Thoracic aorta (tissue), 2 donors: ENCODE results near the gene JUNB. TPM values are rescaled to one million over a fixed set of nuclear protein-coding genes. Genes with fewer than 3 reads are reported as not detected.

Source experiments
- ATAC-seq: fragments of 150-250 bp; one replicate; pipeline ENCODE4 v1.8.0; 2017; ENCODE audit warnings: low read depth; ENCODE audit not compliant: insufficient number of reproducible peaks, low FRiP score
- DNase-seq: peaks from one replicate; pipeline ENCODE4 v3.0.0-alpha.2; 2020; ENCODE audit warnings: low spot score
- H3K27ac ChIP-seq, 2 donors: fragments of 200-600 bp; sonication (generic); 1 replicate in 1 of 2; 2 replicates in 1 of 2; pipeline ENCODE4 v1.5.1; 2016; ENCODE audit warnings: mild to moderate bottlenecking in 2 of 2, moderate library complexity in 2 of 2
- H3K27me3 ChIP-seq: fragments of 200-600 bp; sonication (generic); replicated peaks from 2 replicates; pipeline ENCODE4 v1.6.0; 2016; ENCODE audit warnings: mild to moderate bottlenecking; ENCODE audit not compliant: insufficient read depth
- H3K36me3 ChIP-seq: fragments of 200-600 bp; sonication (generic); one replicate; pipeline ENCODE4 v1.5.1; 2016
- H3K4me1 ChIP-seq, 2 donors: fragments of 200-600 bp; sonication (generic); 1 replicate in 1 of 2; 2 replicates in 1 of 2; pipeline versions ENCODE4 v1.5.1 to v1.6.0; 2016; ENCODE audit warnings: low read depth in 2 of 2, mild to moderate bottlenecking in 1 of 2; ENCODE audit not compliant: control insufficient read depth in 1 of 2
- H3K4me3 ChIP-seq: fragments of 200-600 bp; sonication (generic); 2 replicates; pipeline ENCODE4 v1.5.1; 2016; ENCODE audit warnings: mild to moderate bottlenecking
- H3K9me3 ChIP-seq: fragments of 200-600 bp; sonication (generic); 2 replicates; pipeline ENCODE4 v1.5.1; 2016
- total RNA-seq, 2 donors: library from RNA; depleted of rRNA; stranded (reverse); fragments of >200 nt; gene quantifications; one replicate each; pipeline versions ENCODE4 v1.1.0 to v1.2.3, GENCODE V29; 2016
- TF ChIP-seq, protein P1 (sequence below): fragments of 200-600 bp; sonication (generic); IDR thresholded peaks from one replicate; pipeline ENCODE4 v1.5.1; 2019; ENCODE audit warnings: antibody characterized with exemption

JUNB gene
- total RNA-seq, 2 donors from 2014 or later: 698 to 2,087 TPM

DNA sequence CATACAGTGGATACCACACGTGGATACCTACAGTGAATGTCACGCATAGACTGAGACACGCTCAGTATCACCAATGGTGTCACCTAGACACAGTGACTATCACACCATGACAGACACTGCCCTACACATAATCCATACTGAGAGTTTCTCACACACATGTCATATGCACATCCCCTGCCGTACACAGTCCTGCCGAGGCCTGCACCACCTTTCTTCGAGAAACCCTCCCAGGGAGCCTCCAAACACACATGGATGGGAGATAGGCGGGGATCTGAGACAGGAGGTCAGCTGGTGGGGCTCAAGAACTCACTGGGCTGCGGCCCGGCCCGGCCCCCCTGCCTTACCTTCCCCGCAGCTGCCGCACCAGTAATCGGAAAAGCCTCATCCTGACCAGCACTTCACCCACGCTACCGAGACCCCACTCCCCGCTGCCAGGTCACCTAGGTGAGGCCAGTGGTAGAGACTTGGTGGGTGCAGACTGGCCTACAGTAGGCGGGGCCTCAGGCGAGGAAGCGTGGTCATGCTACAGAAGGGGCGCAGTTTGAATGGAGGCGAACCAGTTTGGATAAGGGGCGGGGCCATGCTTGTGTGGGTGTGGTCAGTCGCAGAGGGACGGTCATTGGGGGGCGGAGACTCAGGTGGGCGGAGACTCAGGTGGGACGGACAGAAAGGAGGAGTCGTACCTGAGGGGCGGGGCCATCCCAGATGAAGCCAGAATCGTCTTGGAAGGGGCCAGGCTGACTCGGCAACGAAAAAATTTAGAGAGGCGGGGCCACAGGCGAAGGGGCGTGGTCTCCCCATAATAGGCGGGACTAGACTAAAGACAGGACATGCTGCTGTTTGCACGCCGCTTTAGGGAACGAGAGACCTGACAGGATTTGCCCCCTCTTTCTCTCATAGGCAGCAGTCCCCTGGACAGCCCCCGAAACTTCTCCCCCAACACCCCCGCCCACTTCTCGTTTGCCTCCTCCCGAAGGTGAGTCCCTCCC is 49.1 kb downstream of the JUNB start:
- ATAC-seq (no peak), DNase-seq (no peak)
- Histone ChIP-seq H3K4me3 (peak overlapping the region; percentile 44), H3K9me3 (no peaks in the 10 kb centered on the region), H3K36me3 (no peaks in the 10 kb centered on the region), H3K27ac (no peak overlapping the region), H3K4me1 (peaks cover 8 to 15% of the 10 kb centered on the region in 2 donors), H3K27me3 (peaks cover 42% of the 10 kb centered on the region)
- TF ChIP-seq, protein P1, sequence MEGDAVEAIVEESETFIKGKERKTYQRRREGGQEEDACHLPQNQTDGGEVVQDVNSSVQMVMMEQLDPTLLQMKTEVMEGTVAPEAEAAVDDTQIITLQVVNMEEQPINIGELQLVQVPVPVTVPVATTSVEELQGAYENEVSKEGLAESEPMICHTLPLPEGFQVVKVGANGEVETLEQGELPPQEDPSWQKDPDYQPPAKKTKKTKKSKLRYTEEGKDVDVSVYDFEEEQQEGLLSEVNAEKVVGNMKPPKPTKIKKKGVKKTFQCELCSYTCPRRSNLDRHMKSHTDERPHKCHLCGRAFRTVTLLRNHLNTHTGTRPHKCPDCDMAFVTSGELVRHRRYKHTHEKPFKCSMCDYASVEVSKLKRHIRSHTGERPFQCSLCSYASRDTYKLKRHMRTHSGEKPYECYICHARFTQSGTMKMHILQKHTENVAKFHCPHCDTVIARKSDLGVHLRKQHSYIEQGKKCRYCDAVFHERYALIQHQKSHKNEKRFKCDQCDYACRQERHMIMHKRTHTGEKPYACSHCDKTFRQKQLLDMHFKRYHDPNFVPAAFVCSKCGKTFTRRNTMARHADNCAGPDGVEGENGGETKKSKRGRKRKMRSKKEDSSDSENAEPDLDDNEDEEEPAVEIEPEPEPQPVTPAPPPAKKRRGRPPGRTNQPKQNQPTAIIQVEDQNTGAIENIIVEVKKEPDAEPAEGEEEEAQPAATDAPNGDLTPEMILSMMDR: no peak

DNA sequence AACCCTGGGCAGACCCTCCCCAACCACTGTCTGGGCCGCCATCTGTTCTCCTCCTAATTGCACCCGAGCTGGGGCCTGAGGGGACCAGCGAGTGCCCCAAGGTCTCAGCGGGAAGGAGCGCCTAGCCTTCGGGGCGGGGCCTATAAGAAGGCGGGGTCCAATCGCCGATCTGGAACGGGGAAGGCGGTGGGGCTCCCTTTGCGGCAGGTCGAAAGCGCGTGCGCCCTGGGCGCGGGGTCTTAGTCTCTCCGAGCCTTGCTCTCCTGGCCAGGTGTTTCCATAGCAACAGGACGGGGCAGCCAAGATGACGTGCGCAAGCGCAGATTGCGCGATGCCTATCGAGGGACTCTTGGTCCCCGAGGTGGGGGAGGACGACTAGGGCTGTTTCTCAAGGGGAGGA is 49.8 kb downstream of the JUNB start:
- H3K4me3 ChIP-seq: peak overlapping the region; percentile 44
- peaks cover 36% of the 10 kb centered on the region for H3K27me3 ChIP-seq
- DNase-seq (no peak), ATAC-seq (no peak)
- no peaks in the 10 kb centered on the region for H3K9me3 ChIP-seq
- H3K4me1 ChIP-seq: peaks cover 8 to 15% of the 10 kb centered on the region in 2 donors
- H3K36me3 ChIP-seq: no peaks in the 10 kb centered on the region
- TF ChIP-seq, protein P1: no peak
- H3K27ac ChIP-seq: no peak overlapping the region

DNA sequence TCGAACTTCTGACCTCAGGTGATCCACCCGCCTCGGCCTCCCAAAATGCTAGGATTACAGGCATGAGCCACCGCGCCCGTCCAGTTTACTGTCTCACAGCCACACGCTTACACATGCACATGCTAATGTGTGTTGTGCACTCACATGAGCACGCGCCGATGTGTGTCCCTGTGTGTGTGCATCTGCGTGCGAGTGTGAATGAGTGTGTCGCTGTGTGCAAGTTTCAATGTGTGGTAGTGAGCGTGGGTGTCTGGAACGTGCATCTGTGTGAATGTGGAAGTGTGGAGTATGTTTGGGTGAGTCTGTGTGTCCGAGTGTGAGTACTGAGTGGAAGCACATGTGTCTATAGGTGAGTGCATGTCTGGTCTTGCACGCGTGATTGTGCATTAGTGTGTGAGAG is 51.2 kb downstream of the JUNB start:
- TF ChIP-seq, protein P1: no peak
- H3K36me3 ChIP-seq: no peaks in the 10 kb centered on the region
- H3K4me1 ChIP-seq: peaks cover 8 to 15% of the 10 kb centered on the region in 2 donors
- no peak overlapping the region for H3K27ac ChIP-seq
- ATAC-seq: no peak
- no peak for DNase-seq
- H3K27me3 ChIP-seq: peaks cover 27% of the 10 kb centered on the region
- H3K4me3 ChIP-seq: no peak overlapping the region
- no peaks in the 10 kb centered on the region for H3K9me3 ChIP-seq

Other genes with a start within 250 kb of the JUNB start
- 10 to 100 TPM; 11.6 to 21.7 TPM for gene ZNF564, start 240.0 kb upstream of the JUNB start, total RNA-seq
- gene ZNF490, start 180.7 kb upstream of the JUNB start, total RNA-seq: 1 to 10 TPM; 3.4 to 8.1 TPM
- 10 to 100 TPM; 26.0 to 32.4 TPM for gene ZNF791, start 180.6 kb upstream of the JUNB start, total RNA-seq
- gene MAN2B1, start 124.7 kb upstream of the JUNB start, total RNA-seq: 100 to 1,000 TPM; 111 to 118 TPM
- gene WDR83, start 124.7 kb upstream of the JUNB start, total RNA-seq: 10 to 100 TPM; 12.1 to 16.2 TPM
- gene DHPS, start 109.6 kb upstream of the JUNB start, total RNA-seq: 100 to 1,000 TPM; 101 to 114 TPM
- not detected for gene GNG14, start 103.5 kb upstream of the JUNB start, total RNA-seq
- 1 to 10 TPM; 3.0 to 3.9 TPM for gene FBXW9, start 94.9 kb upstream of the JUNB start, total RNA-seq
- 10 to 100 TPM; 79.0 to 88.9 TPM for gene TNPO2, start 67.6 kb upstream of the JUNB start, total RNA-seq
- gene TRIR, start 56.8 kb upstream of the JUNB start, total RNA-seq: 100 to 1,000 TPM; 252 to 308 TPM
- gene GET3, start 54.0 kb upstream of the JUNB start, total RNA-seq: 10 to 100 TPM; 30.7 to 50.0 TPM
- gene BEST2, start 39.7 kb upstream of the JUNB start, total RNA-seq: not detected
- gene HOOK2, start 15.9 kb upstream of the JUNB start, total RNA-seq: 100 to 1,000 TPM in 1 of 2 donors, 10 to 100 TPM in 1; 22.6 to 102 TPM
- gene PRDX2, start 10.3 kb downstream of the JUNB start, total RNA-seq: 100 to 1,000 TPM; 107 to 235 TPM
- not detected for gene THSD8, start 10.6 kb downstream of the JUNB start, total RNA-seq
- 1 to 10 TPM; 3.0 to 7.9 TPM for gene RNASEH2A, start 15.1 kb downstream of the JUNB start, total RNA-seq
- not detected for gene RTBDN, start 43.1 kb downstream of the JUNB start, total RNA-seq
- gene MAST1, start 47.0 kb downstream of the JUNB start, total RNA-seq: not detected
- 10 to 100 TPM; 24.0 to 53.3 TPM for gene DNASE2, start 90.0 kb downstream of the JUNB start, total RNA-seq
- gene KLF1, start 95.7 kb downstream of the JUNB start, total RNA-seq: not detected
- 10 to 100 TPM; 30.2 to 60.7 TPM for gene GCDH, start 99.7 kb downstream of the JUNB start, total RNA-seq
- gene SYCE2, start 127.8 kb downstream of the JUNB start, total RNA-seq: not detected
- gene FARSA, start 142.2 kb downstream of the JUNB start, total RNA-seq: 10 to 100 TPM; 31.8 to 76.8 TPM
- gene CALR, start 147.1 kb downstream of the JUNB start, total RNA-seq: 100 to 1,000 TPM; 415 to 467 TPM
- gene RAD23A, start 154.4 kb downstream of the JUNB start, total RNA-seq: 100 to 1,000 TPM; 116 to 130 TPM
- gene GADD45GIP1, start 165.7 kb downstream of the JUNB start, total RNA-seq: 10 to 100 TPM; 30.2 to 42.8 TPM
- gene DAND5, start 178.1 kb downstream of the JUNB start, total RNA-seq: not detected
- gene NFIX, start 204.0 kb downstream of the JUNB start, total RNA-seq: 100 to 1,000 TPM; 126 to 145 TPM